Neuron (in vitro differentiated cells): Measurements from ENCODE around the gene TEX48.

ENCODE experiments used
- H2AFZ ChIP-seq: one replicate; pipeline ENCODE4 v1.6.1; 2013; ENCODE audit warnings: low read depth, mild to moderate bottlenecking, inconsistent platforms, low read length, moderate library complexity
- H3K27me3 ChIP-seq: one replicate; pipeline ENCODE4 v1.6.1; 2013; ENCODE audit warnings: low read length; ENCODE audit not compliant: insufficient read depth
- H3K36me3 ChIP-seq: one replicate; pipeline ENCODE4 v1.6.1; 2013; ENCODE audit warnings: low read length; ENCODE audit not compliant: insufficient read depth
- H3K4me1 ChIP-seq: one replicate; pipeline ENCODE4 v1.6.1; 2013; ENCODE audit warnings: low read length; ENCODE audit not compliant: insufficient read depth
- H3K4me3 ChIP-seq: 2 replicates; pipeline ENCODE4 v1.5.1; 2013; ENCODE audit warnings: mild to moderate bottlenecking, low read length, moderate library complexity
- H3K9me3 ChIP-seq: one replicate; pipeline ENCODE4 v1.6.1; 2013; ENCODE audit warnings: low read length

The TEX48 gene

DNA sequence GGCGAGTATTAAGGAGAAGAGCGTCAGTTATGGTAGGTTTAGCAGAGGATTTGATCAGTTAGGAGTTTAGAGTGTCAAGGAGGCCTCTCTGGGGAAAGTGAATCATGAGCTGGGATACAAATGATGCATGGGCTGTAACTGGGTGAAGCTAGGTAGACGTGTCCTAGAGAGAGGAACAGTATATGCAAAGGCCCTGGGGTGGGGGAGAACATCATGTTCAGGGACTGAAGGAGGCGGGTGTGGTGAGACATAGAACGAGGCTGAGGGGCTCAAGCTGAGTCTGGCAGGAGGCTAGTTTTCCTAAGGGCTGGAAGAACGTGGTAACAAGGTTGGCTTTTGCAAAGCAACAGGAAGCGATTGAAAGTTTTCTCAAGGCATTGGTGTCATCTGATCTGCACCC is 60.4 kb downstream of the TEX48 start:
- Histone ChIP-seq H3K4me1 (no peaks in the 10 kb centered on the region), H3K4me3 (no peak overlapping the region), H3K36me3 (no peaks in the 10 kb centered on the region), H3K9me3 (peaks cover 2% of the 10 kb centered on the region), H3K27me3 (no peaks in the 10 kb centered on the region), H2AFZ (no peak overlapping the region)

- Histone ChIP-seq H3K9me3 (peaks cover 2% of the 10 kb centered on the region), H3K36me3 (no peaks in the 10 kb centered on the region), H3K27me3 (no peaks in the 10 kb centered on the region), H3K4me1 (no peaks in the 10 kb centered on the region), H3K4me3 (no peak overlapping the region), H2AFZ (no peak overlapping the region)
Measured at GRCh38 chr9:114619191-114619761, 62.7 kb downstream of the TEX48 start.

DNA sequence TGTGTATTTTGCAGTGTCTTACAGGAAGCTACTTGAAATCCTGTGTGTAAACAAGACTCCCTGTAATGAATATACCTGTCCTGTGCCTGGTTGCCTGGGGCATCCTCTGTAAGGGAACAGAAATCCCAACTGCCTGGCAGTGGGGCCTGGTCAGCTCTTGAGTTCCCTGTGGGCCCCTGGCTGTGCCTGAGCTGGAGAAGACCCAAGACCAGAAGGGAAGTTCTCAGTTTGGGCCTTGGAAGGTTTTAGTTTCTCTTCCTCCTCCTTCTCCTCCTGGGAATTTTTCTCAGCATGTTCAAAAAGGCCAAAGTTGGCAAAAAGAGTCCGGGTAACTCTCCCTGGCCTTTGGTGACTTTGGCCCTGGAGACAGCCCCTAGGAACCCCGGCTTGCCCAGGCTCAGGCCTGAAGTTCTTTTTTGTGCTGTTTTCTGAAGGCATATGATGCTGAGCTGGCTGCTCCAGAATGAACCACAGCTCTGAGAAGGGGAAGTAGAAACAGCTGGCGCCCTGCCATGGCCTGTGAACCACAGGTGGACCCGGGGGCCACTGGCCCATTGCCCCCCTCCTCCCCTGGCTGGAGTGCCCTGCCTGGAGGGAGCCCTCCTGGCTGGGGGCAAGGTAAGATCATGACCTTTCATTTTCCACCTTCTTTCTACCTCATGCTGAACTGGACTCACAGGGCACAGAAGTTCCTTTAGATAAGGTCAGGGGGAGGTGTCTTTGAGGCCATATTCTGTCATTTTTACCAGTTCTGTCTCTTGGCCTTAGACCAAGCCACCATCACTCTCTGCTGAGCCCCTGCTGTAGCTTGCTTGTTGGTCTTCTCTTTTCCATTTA is 65.1 kb downstream of the TEX48 start:
- Histone ChIP-seq H3K27me3 (no peaks in the 10 kb centered on the region), H2AFZ (no peak overlapping the region), H3K4me3 (no peak overlapping the region), H3K4me1 (peaks cover 5% of the 10 kb centered on the region), H3K9me3 (no peaks in the 10 kb centered on the region), H3K36me3 (no peaks in the 10 kb centered on the region)
